NCI-H2227 (cell line): Measurements from ENCODE around the gene IDH3A.

Experiments
- DNase-seq: peaks from one replicate; lab custom pipeline; 2025; ENCODE audit not compliant: unreplicated experiment; lab: John Stamatoyannopoulos, UW

The IDH3A gene

DNA sequence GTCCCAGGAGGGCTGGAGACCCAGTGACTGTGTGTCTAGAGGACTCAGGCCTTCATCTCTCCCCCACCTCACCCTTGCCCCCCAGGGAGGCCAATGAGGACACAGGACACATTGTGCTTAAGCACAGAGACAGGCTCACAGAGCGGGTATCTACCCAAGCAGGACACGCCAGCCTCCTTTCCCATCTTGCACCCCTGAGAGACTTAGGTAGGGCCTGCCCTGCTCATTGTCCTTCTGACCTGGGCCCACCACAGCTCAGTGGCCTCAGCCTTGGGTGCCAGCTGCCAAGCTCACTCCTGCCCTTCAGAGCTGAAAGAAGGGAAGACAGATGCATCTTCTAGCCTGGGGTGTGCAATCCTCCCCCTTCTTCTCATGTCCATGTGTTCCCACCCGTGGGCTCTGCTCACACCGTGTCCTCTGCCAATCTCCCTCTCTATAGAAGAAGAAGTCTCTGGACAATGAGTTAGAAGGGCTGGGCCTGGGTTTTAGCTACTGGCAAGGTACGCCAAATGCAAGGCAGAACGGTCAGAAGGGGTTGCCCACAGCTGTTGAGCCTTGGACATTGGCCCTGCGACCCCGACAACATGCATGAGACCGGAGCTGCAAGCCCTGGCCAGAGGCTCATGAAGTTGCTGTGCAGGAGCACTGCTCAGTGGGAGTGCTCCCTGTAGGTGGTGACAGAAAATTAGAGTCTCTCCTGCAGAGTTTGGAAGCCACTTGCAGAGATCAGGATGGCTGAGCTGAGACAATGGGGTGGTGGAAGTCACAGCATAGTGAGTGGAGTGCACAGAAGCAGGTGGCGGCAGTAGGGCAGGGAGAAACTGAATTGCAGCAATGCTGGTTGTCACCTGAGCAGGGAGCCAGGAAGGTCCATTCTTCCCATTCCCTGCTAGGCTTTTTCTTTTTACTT, 52.4 kb downstream of the IDH3A start:
- no peak for DNase-seq

DNA sequence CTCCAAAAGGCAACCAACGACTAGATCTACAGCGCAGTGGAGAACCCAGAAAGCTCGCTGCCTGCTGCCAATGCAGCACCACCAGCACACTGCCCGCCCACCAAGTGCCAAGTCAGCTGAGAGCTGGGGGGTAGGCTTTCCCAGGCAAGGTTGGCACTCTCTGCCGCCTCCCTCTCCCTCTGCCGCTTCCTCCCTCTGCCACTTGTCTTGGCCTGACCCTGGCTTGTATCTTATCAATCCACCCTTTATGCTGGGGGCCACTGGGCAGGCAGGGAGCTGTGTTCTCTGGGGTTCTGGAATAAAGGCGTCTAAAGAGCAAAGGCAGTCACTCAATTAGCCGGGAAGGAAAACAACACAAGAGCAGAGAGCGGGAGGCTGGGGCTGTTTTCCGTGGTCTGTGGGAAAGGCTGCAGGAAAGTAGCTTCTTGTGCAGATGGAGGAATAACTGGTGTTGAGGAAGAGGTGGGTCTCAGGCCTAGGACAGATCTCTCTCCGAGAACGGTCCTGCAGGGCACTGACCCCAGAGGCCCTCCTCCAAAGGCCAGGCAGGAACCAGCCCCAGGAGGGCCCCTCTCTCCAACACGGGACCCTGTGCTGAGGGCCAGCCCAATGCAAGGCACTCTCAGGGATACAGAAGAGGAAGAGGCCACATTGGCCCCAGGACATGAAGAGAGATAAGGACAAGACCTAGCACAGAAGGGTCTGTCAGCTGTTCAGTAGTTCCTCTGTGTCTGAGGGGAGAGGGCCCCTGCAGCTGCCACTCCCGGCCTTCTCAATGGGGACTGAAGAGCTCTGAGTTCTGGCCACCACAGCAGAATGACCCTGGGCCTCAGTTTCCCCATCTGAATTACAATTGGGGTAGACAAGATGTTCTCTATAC, 54.4 kb downstream of the IDH3A start:
- no peak for DNase-seq

DNA sequence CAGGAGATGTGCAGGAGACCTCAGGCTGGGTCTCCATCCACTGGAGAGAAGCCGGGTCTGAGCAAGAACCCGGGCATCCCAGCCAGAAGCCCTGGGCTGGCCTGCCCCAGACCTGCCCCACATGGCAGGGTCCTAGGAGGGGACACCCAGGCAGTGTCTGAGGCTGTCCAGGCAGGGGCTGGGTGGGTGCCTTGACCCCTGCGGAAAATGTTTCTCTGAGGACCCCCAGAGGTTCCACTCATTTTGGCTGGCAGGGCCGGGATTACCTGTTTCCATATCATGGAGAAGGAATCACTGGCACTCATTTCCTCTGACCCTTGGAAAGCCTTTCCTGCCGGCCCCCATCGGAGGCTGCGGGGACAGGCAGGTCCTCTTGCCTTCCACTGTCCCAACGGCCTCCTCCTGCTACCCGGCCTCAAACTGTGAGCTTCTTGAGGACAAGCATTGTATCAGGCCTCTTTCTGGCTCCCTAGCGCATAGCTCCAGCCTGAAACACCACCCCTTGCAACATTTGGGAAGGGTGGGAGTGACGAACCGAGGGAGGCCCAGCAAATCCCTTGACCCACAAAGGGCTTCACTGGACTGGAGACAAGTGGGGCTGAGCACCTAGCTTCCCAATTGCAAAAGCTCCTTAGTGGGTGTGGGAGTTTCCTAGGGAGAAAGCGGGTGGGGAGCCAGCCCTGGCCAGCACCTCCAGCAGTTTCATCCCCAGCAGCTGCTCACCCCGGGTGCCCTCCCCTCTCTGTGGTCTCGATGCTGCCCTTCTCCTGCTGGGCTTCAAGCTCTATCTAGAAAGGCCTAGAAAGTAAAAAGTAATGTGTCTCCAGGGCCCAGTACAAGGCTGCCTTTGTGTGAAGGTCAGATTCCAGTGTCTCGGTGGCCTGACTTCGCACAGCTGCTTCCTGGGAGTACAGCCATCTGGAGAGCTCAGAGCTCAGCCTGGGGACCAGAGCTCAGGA, 55.5 kb downstream of the IDH3A start:
- DNase-seq: no peak

DNA sequence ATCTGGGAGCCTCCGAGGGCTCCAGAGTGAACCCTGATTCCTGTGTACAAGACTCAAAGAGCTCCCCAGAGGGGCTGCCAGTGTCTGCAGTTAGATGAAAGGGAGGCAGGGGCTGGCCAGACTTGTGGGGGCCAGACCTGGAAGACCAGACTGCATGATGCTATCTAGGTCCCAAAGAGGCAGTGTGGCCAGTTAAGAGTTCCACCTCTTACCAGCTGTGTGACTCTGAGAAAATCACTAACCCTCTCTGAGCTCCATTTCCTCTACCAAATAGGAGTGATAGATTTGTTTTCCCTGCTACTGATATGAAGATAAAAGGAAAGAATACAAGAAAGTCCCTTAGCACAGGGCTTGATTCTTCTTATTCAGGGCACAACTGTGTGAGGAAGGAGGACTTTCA, 56.2 kb downstream of the IDH3A start:
- no peak for DNase-seq

DNA sequence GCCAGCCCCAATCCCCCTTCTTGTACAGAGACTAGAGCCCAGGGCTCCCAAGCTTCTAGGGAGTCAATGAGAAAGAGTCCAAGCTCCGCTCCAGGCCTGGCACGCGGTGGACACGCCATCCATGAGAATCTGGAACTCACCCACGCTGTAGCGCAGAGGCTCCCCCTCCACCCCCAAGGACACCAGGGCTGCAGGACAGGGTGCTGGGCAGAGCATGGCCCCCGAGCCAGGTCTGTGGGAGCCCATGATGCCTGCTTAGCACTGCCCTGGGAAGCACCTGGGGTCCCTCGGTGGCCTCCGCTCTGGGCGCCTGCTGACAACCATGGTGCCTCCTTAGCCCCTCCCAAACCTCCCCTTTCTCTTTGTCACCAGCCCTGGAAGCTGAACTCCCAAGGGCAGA, 56.7 kb downstream of the IDH3A start:
- DNase-seq: no peak

DNA sequence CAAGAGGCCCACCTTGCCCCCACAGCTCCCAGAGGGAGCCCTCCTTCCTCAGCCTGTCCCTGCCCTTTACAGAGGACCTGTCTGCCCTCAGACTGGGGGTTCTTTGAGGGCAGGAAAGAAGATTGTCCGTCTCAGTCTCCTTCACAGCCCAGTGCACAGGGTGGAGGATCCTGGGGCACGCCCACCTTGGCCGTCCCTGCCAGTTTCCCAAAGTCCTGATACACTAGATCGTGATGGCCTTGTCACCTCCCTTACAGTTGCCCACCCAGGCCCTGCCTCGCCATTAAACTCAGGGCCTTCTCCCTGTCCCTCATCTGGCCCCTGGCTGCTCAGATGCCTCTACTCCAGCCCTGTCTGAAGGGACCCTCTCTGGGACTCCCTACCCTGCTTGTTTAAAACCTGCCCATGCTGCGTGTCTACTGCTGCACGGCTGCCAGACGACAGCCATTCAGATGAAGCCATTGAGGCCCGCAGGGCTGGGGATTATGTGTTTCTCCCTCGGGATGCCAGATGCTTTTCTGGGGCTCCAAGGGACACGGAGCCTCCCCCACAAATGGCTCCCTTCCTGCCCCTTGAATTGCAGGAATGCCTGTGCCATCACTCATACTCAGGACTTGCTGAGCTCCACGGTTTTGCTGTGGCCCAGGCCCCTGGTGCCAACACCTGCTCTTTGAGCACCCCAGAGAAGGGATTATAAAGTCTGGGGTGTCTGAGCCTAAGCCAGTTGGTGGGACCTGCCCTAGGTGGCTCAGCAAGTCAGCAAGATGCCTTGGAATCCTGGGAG, 57.4 kb downstream of the IDH3A start:
- no peak for DNase-seq

DNA sequence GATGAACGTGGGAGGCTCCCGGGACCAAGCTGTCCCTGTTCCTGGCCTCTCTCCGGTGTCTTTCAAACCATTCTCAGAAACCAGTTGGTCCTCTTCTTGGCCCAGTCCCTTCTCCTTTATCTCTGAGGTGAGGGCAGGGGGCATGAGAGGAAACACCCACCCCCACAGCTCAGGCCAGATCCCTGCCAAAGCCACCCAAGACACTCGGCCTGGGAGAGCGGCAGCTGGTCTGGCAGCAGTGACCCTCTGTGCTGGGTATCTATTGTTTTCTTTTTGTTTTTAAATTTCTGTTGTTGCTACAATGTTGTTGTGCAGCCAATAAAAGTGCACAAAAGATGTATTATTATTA, 57.9 kb downstream of the IDH3A start:
- no peak for DNase-seq

DNA sequence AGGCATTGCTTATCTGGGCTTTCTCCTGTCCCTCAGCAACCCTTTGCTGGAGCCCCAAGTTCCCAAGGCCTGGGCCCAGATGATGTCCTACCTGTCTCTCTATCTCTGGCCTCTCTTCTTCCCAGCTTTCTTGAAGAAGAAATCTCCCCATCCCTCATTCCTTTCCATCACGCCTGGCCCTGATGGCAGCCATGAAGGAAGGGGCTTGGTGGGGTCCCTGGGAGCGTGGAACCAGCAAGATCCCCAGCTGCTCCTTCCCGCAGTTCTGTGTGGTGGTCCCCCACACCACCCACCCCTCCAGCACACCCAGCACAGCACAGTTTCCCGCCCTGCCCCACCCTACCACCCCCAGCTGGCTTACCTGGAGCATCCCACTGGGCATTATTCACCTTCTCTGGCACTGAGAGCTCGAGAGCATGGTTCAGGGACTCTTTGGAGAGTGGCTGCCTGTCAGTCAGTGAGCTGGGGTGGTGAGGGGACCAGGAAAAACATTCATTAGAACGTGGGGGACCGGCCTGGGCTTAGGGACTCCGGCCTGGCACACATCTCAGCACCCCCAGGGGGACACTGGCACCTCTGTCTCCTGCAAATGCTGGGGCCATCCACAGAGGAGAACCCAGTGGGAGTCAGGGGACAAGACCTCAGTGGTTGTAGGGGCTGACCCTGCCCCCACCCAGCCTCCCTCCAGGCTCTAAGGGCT, 58.6 kb downstream of the IDH3A start:
- no peak for DNase-seq

DNA sequence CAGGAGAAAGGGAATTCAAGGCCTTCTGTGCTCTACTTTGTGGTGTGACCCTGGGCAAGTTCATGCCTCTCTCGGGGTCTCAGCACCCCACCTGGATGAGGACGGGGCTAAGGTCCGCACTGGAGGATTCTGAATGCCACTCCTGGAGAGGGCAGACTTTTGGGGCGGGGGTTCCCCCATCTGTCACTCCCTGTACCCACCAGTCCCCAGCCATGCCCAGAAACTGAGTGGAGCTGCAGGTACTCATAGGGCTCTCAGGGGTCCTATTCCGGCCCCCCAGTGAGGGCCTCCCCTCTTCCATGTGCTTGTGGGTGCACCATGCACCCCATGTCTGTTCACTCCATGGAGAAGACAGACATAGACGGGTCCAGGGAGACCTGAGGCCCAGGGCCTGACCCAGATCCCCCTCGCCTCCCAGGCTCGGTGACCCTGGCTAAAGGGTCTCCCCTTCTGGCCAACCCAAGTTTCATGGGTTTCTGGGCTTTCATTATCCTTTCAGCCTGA, 59.2 kb downstream of the IDH3A start:
- no peak for DNase-seq

DNA sequence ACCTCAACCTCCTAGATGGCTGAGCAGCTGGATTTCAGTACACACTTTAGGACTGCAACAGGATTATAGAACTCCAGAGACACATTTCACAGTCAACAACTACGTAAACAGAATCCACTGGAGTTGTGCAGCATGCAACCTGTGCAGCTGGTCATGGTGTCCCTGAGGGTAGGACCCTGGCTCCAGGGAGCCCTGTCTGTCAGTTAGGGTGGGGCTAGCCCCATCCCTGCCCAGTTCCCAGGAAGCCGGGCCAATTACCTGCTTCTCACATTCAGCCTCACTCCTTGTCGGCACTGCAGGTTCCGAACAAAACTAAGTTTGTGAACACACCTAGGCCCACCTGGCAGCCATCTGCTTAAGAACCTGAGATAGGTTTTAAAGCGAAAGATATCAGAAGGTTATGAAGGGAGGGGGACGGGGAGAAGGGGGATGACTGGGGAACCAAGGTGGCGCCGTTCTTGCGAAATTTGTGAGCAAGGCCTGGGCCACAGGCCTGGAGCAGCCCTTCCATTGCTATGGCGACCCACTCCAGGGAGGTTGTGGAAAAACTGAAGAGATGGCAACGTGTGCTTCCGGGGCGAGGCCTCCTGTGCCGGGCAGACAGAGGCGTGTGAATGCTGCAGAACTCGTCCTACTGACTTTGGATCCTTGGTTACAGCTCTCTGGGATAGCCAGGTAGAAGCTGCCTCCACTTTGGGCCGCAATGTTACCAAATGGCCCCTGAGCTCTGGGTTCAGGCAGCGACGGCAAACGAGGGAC, 59.9 kb downstream of the IDH3A start:
- no peak for DNase-seq

DNA sequence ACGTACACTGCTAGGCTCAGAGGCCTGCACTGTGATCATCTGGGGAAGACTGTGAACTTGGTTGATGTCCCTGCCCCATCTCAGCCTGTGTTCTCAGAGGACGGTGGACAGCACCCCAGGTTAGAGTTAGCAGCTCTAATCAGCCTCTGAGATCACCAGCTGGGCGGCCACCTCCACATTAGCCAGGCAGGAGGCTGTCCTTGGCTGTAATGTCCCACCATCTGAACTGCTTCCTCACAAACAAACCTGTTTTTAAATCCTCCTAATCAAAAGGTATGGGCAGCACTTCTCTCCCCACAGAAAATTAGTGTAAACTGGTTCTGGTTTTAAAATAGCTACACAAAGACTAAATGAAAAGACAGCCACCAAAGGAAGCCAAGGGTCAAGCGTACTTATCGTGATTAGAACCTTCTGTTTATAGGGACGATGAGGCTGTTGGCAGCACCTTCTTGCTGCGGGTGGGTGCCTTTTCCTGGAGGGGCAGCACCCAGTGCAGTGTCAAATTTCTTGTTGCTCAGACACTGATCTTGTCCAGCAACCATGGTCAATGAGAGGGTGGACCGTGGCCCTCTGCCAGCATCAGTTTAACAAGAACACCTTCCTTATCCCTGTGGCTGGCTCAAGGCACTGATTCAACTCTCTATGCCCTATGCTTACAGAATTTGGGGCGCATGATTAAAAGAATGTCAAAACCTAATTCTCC, 60.6 kb downstream of the IDH3A start:
- peak; percentile 3 for DNase-seq

DNA sequence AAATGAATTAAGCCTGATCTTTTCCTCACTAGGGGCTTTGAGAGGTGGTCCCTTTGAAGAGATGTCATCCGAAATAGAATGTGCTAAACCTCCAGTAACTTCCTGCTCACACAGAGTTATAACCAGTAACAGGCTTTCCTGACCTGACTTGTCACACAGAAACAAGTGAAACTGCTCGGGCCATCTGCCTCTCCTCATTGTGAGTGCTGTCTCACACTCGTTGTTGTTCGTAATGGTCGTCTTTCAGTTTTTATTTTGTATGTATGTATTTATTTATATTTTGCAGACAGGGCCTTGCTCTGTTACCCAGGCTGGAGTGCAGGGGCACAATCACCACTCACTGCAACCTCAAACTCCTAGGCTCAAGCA, 61.2 kb downstream of the IDH3A start:
- DNase-seq: no peak

DNA sequence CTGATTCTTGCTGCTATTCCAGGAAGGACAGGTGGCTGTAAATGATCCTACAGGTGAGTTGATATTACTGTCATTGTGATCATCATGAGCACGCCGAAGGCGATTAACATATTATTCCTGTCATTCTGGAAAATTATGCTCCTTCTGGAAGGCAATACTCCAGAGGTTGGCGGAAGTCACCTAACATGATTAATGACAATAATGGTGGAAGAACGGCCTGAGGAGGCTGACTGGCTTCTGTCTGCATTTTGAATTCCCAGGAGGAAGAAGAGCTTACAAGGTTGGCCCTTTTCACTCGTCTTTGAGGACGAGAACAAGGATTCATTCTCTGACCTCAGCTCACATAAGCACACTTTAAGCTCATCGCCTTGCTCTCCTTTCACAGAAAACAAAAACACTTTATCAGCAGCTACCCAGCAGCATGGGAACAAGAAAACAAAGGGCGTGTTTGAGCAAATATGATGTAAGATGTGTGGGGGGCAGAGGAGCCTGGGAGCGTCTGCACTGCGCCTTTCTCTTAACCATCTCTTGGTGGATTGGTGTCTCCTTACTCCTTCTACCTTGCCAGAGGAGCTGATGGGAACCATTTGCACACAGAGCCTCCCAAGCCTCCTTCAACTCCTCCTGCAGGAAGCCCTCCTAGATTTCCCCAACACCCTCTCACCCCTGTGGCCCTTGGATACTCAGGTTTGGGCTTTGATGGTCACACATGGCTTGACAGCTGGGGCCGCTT, 62.2 kb downstream of the IDH3A start:
- no peak for DNase-seq

DNA sequence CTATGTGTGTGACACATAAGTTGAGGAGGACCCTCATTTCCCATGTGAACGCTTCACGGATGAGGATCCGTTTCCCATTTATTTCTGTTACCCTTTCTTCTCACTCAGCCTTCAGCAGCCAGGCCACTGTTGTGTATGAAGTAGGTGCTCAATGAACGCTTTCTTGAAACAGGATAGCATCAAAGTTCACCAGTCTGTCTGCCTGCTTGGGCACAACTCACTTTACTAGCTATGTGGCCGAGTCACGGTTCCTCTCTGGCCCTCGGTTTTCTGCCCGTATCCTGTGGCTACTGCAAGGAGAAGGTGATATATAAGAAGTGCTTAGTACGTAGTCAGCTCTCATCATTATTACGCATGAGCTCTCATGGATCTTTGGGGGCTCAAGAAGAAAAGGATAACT, 62.8 kb downstream of the IDH3A start:
- DNase-seq: no peak

DNA sequence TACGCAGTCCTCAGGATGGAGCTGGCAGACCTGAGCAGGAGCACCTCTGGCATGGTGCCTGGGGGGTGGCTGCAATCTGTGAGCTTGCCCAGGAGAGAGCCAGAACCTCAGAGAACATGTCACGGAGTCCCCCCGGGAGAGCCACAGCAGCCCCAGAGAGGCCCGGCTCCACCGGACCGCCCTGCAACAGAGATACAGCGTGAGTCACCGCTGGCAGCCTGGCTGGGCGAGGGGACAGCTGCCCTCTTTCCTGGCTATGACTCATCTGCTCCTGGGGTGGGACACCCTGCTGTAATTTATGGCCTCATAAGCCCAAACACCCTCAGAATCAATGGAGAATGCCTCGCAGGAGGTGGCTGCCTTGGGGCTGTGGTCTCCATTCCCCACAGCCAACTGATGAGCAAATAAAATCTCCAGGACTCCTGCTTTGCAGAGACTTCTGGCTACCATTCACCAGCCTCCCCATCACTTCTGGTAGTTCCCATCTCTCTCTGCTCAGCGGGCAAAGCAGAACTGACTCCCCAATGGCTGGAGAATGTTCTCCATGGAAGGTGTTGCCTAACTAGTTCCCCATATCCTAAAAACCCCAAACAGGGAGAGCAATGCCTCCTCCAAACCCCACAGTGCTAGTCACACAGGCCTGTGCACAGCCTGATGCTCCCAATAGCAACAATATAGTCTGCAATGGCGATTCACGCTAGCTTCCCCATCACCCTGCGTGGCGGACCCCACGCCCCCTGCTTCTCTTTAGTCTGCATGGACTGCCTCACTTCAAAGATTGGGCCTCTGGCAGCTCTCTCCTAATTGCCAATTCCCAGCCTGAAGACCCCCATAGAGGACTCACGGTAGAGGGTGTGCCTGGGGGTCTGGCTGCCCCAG, 63.6 kb downstream of the IDH3A start:
- DNase-seq: no peak

DNA sequence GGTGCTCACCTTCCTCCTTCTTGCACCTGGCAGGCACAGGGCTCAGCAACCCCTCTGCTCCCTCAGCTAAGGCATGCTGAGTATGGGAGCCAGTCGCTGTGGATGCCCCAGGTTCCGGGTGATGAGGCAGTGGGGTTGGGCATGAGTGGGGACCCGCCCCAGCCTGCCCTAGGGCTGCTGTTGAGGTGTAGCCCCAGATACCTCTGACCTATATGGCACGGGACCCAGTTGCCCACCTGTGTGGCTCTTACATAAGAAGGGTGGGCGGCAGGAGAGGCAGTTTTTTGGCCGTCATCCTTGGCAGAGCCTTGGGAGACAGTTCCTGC, 64.2 kb downstream of the IDH3A start:
- DNase-seq: no peak

DNA sequence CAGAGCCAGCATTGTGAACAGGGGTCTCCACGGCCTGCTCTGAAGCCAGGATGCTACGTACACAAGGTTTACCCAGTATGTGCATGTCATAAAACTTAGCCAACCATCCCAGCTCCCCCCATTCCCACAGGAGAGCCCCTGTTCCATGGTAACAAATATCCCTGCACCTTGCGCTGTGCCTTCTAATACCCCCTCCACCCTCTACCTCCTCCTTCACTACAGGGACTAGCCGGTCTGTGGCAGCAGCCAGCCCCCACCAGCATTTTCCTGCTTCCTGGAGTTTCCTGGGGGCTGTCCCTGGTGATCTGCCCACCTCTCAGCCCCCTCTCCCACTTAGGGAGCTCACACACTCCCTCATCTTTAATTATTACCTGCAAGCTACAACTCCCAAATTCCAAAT, 64.8 kb downstream of the IDH3A start:
- no peak for DNase-seq
